Endothelial cell of umbilical vein (primary cell): ENCODE data around the gene CELA1.

ENCODE experiments used
- POLR2A ChIP-seq: IDR thresholded peaks from 2 replicates; pipeline ENCODE4 v1.6.1; 2012; ENCODE audit warnings: low read depth, mild to moderate bottlenecking, control low read depth, low read length
- POLR2AphosphoS5 ChIP-seq: IDR thresholded peaks from 2 replicates; pipeline ENCODE4 v1.6.1; 2012; ENCODE audit warnings: low read depth, mild to moderate bottlenecking, control low read depth, low read length, moderate library complexity; ENCODE audit not compliant: insufficient read depth
- TF ChIP-seq, protein P1 (sequence below), 2 donors: IDR thresholded peaks; 1 replicate in 1 of 2; 2 replicates in 1 of 2; pipeline ENCODE4 v1.5.1; 2011; ENCODE audit warnings: low read length in 2 of 2, mild to moderate bottlenecking in 2 of 2, moderate library complexity in 2 of 2, control low read depth in 1 of 2, inconsistent platforms in 1 of 2, low read depth in 1 of 2; ENCODE audit not compliant: insufficient read depth in 1 of 2; ENCODE audit errors: extremely low read depth in 1 of 2

DNA sequence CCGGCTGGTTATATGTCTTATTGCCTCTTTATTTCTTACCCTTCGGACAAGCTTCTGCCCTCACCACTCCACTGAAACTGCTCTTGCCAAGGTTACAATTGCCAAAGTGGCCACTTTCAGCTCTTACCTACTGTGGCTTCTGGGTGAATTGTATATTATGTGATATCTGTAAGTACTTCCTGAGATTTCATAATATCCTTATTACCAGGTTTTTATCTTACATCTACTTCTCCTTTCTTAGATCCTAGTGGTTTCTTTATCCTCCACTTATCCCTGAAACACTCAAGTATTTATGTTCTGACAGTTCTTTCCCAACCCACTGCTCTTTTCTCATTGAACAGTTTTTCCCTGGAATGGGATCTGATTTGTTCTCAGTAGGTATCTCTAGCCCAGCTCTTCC is 10.5 kb downstream of the CELA1 start:
- TF ChIP-seq, protein P1, sequence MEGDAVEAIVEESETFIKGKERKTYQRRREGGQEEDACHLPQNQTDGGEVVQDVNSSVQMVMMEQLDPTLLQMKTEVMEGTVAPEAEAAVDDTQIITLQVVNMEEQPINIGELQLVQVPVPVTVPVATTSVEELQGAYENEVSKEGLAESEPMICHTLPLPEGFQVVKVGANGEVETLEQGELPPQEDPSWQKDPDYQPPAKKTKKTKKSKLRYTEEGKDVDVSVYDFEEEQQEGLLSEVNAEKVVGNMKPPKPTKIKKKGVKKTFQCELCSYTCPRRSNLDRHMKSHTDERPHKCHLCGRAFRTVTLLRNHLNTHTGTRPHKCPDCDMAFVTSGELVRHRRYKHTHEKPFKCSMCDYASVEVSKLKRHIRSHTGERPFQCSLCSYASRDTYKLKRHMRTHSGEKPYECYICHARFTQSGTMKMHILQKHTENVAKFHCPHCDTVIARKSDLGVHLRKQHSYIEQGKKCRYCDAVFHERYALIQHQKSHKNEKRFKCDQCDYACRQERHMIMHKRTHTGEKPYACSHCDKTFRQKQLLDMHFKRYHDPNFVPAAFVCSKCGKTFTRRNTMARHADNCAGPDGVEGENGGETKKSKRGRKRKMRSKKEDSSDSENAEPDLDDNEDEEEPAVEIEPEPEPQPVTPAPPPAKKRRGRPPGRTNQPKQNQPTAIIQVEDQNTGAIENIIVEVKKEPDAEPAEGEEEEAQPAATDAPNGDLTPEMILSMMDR (IDR thresholded peaks at IDR 0.05; ENCODE audit: extremely low read depth in 1 of 2, insufficient read depth in 1 of 2, low read depth in 1 of 2, low read length in 2 of 2): no peak
- TF ChIP-seq POLR2AphosphoS5: no peak
- TF ChIP-seq POLR2A: no peak
